Measurements from ENCODE around the gene SEMA3D.

The SEMA3D gene

GRCh38 chr7:85074016-85074415 is 112.8 kb downstream of the SEMA3D start:
- no peak for DNase-seq

- DNase-seq, result no peak
Measured at GRCh38 chr7:85070967-85071628, 115.8 kb downstream of the SEMA3D start.

GRCh38 chr7:85068799-85069198 is 118.1 kb downstream of the SEMA3D start:
- DNase-seq, result no peak

DNA sequence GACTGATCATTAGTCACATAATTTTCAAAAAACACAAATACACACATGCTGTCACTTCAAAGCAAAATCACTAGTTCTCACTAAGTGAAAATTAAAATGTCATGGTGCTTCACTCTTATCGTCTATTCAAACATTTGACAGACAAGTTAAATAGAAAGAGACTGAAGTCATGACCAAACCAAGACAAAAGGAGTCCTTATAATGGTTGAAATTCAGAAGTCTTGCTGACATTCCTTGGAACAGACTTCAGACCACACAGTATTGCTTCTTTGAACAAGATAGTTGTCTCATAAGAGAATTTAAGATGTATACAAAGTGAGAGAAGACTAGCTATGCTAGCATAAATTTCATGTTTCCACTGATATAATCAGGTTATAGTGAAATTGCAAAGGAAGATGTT is 119.5 kb downstream of the SEMA3D start:
- DNase-seq, result no peak

DNA sequence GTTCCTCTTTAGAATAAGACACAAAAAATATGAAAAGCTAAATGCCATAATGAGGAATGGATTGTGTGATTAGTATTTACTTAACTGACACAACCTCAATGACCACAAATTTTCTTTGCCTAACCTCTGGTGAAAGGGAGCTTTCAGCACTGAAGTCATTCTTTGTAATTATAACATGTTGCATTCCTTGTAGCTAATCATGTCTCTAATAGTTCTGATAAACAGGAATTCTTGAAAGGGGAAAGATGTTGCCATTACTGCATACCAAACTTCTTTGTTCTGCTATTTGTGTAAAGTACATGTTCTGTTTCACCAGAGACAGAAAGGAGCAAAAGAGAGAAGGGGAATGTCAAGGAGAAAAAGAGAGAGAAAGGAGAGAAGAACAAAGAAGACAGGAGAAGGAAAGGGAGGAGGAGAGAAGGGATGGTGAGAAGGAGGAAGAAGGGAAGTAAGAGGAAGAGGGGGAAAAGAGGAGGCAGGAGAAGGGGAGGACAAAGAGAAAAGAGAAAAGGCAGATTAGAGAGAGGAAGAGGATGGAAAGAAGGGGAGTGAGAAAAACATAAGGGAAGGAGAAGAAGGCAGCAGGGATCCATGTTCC is 120.9 kb downstream of the SEMA3D start:
- DNase-seq, result no peak

- DNase-seq, result no peak
Measured at GRCh38 chr7:85065306-85065705, 121.5 kb downstream of the SEMA3D start.

- DNase-seq, result no peak
Measured at GRCh38 chr7:85062651-85063050, 124.2 kb downstream of the SEMA3D start.

DNA sequence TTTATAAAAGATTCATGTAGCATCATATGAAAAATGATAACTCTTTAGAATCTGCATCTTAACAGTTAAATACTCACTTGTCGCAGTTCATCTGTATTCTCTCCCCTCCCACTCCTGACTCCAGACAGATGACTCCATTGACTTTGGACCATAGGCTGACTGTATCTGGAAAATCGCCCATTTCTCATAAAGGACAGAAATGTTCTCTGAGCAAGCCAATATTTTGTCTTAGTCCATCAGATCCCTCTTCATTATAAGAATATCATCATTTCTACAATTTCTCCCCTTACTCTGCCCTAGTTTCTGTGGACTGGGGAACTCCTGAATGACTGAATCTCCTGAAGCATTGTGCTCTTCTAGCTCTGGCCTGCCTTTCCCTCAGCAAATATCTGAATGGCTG is 125.4 kb downstream of the SEMA3D start:
- no peak for DNase-seq

DNA sequence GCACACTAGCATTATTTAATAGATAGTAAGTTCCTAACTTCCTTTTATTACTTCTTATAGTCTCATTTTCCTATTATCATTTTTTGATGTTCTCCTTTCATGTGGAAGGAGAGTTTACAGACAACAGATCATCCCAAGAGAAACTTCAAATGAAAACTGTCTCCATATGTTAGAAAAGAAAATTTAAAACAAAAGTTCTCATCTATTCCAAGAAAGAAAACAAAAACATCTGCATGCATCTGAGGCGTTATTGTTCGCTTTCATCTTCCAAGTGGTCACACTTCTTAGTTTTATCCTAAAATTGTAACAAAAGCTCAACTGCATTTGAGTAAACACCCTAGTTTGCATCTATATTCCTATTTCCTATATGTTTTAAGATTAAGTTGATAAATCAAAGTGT is 126.2 kb downstream of the SEMA3D start:
- DNase-seq, result no peak

GRCh38 chr7:85055906-85056305 is 130.9 kb downstream of the SEMA3D start:
- DNase-seq, result no peak

DNA sequence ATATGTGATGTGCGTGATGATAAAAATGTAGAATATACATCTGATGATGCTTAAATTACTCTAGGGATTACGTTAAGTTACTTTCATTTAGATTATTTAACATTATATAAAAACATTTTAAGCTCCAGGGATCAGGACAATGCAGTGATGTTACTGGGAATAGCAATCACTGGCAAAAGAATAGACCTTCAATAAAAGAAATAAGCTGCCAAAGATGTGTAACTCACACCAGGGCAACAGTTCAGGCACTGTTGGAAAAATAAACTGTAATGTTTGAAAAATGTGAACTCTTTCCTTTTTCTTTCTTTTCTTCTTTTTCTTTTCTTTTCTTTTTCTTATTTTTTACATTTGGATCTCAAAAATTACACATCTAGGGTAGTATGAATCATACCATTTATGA is 131.7 kb downstream of the SEMA3D start:
- no peak for DNase-seq

- no peak for DNase-seq
Measured at GRCh38 chr7:85054306-85054705, 132.6 kb downstream of the SEMA3D start.

- no peak for DNase-seq
Measured at GRCh38 chr7:85052894-85053293, 134.0 kb downstream of the SEMA3D start.

DNA sequence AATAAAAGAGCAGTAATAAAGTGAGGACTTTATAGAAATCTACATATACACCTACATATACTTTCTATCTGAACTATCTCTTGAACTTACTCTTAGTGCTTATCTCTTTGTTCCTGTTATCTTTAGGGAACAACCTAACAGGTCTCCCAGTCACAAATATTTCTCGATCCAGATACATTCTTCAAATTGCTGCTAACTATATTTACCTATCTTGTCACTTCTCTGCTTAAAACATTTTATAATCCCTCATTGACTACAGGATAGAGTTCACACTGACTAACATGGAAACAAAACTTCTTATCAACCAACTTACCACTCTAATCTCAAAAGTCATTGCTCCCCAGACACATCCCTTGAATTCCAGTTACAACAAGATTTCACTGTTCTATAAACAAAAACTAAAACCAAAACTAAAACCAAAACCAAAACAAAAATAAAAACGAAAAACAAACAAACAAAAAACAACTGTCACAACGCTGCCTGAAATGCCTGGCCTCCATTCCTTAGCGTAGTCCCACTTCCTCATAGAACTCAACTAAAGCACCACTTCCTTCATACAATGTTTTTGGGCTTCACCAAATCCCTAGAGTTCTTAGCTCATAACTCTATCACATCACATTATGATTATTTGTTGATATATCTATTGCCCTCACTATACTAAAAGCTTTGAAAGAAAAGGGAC is 134.7 kb downstream of the SEMA3D start:
- no peak for DNase-seq

DNA sequence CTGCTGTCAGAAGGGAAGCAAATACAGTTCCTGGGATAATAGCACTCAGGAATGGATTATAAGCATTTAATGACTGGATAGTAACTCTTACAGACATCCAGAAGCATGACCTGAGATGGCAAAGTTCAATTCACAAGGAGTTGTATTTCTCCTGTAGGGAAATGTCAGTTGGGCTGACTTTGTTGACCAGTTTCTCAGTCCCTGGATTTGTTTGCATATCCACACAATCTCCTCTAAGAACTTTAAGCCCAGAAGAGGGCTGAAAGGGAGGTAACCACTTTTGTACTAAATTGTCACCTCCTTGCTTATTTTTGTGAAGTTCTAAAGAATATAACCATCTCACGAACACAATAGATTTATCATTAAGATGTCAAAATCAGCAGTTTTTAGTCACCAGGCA is 140.3 kb downstream of the SEMA3D start:
- DNase-seq, result no peak

DNA sequence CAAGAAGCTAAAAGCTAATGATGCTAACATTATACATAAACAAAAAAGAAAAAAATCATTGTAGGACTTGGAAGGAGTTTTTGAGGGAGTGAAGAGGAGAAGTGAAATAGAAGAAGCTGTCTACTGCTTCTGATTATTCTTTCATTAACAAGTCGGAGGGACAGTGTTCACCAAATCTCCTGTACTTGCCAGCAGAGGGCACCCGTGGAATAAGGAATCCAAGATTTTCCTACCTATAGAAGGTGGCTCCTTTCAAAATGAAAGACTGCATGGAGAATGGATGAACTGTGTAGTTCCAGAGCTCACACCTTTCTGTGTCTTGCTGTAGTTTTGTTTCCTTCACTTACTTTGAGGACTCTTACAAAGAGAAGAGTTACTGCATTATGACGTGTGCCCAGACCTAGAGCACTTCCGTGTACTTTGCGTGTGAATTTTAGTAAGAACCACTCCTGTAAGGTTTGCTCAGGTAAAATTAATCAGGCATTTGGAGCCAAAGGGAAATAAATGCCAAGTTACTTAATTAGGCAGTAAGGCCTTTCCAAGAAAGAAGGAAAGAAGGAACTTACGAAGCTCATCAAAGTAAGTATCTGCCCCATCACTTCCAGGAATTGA is 145.1 kb downstream of the SEMA3D start:
- DNase-seq, result peak; percentile 54

DNA sequence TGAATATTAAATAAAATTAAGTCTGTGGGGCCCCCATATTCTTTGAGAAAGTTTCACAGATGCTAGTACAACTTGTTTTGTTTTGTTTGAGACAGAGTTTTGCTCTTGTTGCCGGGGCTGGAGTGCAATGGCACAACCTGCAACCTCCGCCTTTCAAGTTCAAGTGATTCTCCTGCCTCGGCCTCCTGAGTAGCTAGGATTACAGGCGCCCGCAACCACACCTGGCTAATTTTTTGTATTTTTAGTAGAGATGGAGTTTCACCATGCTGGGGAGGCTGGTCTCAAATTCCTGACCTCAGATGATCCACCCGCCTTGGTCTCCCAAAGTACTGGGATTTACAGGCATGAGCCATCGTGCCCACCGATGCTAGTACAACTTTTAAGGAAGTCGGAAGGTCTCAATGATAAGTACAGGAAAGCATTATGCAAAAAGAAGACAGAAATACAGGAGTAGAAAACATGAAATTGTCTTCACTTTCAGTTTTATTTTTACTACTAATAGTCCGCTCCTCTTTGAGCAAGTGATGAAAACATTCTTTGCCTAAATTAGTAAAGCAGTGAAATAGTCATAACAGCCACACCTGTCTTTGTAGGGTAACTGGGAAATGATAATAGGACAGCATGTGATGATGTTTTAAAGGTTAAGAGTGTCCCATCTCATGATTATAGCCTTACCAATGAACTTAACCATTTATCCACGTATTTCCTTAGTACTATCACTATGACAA is 147.5 kb downstream of the SEMA3D start:
- DNase-seq, result no peak

DNA sequence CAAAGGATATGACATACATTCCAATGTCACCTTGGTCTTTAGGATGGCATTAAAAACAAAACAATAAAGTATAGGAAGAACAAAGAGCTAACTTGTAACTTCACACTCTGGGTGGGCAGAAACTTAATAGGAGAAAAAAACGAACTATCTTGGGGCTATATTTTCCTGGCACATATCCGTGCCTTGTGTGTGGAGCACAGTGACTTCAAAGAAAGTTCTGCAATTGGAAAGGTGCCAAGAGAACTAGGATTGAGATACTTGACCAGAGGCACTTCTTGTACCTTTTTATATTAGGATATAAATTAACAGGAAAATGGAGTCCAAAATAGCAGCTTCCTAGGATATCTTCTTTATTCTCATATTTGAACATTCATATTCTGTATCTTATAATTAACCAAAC is 148.4 kb downstream of the SEMA3D start:
- DNase-seq, result no peak

DNA sequence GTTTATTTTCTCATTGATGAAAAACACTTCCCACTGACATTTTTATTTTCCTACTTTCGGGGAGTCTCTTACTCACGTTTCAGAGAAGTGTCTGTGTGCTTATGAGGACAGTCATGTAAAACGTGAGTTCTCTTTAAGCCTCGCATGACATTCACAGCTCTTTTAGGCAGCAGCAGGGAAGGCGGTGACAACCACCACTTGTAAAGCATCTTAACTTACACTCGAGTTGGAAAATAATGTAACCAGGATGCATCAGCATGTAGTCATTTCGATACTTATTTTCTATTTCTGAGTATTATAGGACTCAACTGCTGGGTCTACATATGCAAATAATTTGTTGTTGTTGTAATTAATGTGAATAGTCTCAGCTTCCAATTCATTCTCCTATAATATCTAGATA is 153.6 kb downstream of the SEMA3D start:
- DNase-seq, result no peak

- no peak for DNase-seq
Measured at GRCh38 chr7:85031475-85031874, 155.4 kb downstream of the SEMA3D start.

DNA sequence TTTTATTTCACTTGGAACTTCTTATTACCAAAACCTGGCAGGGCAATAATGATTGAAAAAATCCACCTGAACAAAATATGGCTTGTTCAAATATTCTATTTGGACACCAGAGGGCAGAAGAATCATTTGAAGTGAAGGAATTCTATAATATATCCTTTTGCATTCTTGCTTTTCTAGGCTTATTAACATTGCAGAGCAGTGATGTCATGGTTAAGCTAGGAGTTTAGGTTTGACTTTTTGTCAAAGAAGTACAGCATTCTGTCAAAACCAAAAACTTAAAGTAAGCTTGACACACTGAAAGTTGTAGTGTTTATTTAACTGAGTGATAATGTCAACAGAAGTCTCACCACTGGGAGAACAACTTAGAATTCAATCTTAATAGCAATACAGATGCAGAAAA is 156.0 kb downstream of the SEMA3D start:
- DNase-seq, result no peak

GRCh38 chr7:85025312-85025756 is 161.5 kb downstream of the SEMA3D start:
- no peak for DNase-seq

DNA sequence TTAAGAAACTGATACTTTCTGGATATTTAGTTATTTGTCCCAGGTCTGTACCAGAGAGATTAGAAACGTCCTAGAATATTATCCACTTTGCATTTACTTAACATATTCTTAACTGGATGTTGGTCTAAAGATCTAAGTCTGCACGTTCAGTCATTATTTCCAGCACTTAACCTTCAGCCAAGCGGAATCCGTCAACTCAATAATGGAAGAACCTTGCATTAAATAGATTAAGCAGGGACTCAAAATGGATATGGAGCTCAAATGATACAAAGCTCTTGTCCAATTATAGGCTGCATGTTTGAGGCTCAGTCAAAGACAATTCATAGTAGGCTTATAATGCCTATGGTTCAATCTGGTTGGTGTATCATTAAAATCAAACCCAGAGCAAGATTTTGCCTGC is 162.9 kb downstream of the SEMA3D start:
- no peak for DNase-seq

Data from T1000 (cell line).